HL-60/S4 treated with retinoic acid at 250 ng/mL for 4 days and 3 days (cell line): Measurements from ENCODE around the gene EIF3L.

ENCODE experiments used
- in situ Hi-C: fragments of 300-500 bp; cut with MboI; formaldehyde crosslinking; loops from 2 replicates; pipeline ENCODE4 v1.7.0; 2022; ENCODE audit warnings: low sequenced_read_pairs

EIF3L gene

DNA sequence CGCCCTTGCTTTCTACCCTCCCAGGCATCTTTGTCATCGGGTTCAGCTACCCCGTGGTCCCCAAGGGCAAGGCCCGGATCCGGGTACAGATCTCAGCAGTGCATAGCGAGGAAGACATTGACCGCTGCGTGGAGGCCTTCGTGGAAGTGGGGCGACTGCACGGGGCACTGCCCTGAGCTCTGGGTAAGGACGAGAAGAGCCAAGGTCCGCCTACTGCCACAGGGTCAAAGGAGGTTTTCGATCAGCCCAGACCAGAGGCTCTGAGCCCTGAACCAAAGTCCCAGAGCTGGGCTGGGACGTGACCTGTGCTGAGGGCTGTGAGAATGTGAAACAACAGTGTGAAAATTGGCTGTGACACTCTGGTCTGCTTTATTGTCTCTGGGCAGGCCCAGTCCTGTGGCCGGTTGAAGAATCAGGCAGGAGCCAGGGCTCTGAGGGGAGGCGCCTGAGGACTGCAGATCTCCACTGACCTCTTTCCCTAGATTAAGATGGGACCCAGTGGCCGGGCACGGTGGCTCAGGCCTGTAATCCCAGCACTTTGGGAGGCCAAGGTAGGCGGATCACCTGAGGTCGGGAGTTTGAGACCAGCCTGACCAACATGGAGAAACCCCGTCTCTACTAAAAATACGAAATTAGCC is 32.6 kb upstream of the EIF3L start:
- in situ Hi-C loops = no loop called here

DNA sequence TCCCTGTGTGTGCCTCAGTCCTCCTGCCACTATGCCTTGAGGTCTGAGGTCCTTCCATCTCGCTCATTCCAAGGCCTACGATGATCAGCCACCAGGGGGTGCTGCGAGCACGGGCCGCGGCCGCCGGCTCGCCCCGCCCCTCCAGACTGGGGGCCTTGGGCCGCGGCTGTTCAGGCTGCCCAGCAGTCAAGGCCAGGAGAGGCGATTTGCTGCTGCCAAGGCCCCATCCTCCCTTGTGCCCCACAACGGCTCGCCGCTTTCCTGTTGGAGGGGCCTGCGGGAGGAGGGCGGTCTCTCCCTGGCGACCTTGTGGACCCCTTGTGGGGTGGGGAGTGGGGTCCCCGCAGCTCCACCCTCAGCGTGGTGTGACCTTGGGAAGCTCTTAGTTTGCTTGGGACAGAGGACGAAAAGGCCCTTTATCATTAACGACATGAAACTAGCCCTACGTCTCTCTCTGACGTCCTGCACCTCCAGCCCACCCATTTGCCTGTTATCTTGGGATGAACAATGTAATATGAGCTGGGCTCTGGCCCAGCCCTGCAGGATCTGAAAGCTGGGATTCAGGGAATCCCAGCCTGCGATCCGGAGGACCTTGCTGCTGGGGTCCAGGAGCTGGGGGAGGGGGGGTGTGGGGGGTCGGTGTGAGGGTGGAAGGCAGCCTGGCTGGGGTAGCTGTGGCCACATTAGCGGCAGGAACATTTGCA is 31.4 kb upstream of the EIF3L start:
- in situ Hi-C loops = no loop called here

DNA sequence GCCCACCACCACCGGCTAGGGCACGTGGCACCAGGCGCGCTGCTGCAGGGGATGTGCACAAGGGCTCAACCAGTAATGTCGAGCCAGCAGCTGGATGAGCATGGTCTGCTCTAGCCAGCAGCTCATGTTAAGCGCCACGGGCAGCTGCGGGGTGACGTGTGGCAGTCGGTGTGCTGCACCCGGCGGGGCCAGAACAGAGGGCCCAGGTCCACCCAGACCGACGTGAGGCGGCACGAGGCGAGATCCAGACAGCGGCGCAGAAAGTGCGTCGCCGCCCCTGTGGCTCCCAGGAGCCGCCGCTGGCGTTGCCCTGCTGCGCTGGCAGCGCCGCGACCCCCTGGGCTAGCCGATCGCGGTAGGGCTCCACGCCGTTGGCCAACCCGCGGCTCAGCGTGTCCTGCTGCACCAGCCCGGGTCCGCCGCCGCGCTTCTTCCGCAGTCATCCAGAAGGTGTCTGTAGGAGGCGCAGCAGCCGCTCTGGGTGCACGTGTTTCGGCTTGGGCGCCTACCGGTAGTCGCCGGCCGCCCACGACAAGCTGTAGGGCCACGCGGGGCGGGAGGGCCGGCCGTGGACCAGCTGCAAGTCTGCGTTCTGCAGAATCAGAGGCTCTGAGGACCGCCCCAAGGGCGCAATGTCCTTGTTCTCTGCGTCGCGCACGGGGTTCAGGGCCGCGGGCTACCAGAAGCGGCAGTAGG is 30.7 kb upstream of the EIF3L start:
- in situ Hi-C loops = no loop called here

DNA sequence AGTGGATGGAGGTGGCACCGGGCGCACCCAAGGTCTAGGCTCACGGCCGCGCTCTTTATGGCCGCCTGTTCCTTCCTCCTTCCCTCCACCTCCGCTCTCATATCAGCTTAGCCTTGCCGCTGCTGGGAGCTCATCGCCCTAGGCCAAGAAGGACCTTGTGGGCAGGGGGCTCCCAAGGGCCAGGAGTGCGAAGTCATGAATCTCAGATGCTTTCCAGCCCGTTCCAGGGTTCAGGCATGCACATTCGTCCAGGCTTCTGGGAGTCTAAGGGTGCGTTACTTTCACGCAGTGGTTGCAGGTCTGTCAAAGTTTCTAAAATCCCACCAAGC is 30.1 kb upstream of the EIF3L start:
- in situ Hi-C loops = no loop called here

DNA sequence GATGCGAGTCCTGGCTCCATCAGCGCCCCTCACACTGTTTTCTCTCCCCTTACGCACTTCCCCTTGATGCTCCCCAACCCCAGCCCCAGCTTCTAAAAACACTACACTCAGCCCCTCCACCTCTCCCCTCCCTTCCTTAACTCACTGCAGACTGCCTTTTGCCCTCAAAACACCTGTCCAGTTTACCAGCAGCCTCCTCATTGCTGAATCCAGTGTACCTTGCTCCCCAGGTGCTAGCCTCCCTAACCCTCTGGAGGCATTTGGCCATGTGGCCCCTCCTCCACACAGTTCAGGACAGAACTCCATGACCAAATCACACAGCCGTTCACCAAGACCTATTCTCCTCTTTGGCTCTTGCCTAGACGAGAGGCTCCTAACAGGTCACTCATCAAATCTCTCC is 28.9 kb upstream of the EIF3L start:
- in situ Hi-C loops = no loop called here

DNA sequence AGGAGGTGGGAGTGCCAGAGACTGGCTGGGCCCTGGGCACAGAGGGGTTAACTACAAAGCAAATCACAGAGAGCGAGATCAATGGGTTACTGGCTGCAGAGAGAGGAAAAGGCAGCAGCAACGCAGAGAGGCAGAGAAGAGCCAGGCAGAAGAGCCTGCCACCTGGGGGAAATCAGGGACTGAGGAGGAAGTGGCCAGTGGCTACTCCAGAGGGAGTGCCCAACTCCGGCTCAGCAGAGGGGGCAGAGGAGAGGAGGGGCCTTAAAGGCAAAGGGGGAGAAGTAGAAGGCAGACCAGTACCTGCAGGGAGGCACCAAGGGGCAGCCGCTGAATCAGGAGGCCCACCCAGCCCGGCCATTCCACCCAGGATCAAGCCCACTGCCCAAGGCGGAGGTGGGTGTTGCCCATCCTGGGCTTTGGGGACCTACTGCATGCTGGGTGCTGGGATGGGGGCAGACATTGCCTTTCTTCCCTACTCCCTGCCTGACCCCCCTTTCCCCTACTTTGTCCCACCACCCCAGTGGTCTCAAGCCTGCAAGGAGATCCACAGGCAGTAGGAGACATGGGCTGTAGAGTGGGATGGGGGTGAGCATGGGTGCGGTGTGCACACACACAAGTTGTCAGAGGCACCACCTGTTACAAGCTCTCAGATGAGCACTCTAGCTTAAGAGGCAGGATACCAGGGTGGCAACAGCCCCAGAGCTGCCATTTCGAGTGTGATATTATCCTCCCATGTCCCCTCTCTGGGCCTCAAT is 27.0 kb upstream of the EIF3L start:
- in situ Hi-C loops = no loop called here

DNA sequence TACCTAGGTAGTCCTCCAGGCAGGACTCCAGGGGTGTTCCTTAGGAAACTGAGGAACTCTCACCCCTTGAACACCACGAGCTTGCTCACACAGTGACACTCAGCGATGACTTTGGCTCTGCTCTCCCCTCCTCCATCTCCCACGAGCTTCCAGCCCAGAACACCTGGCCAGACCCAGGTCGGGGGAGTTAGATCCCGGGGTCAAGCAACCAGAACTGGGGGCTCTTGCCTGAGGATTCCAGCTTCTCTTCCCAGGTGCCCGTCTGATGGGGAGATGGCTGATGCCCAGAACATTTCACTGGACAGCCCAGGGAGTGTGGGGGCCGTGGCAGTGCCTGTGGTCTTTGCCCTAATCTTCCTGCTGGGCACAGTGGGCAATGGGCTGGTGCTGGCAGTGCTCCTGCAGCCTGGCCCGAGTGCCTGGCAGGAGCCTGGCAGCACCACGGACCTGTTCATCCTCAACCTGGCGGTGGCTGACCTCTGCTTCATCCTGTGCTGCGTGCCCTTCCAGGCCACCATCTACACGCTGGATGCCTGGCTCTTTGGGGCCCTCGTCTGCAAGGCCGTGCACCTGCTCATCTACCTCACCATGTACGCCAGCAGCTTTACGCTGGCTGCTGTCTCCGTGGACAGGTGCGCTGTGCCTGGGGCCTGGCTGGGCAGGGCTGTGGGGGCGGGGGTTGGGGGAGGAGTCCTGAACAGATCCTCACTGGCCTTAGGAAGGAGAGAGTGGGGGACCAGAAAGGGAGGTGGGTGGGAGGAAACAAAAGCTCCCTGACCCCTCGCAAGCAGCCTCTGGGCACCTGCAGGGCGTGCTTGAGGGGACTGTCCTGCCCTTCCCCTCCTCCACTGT is 25.9 kb upstream of the EIF3L start, which contains the start of gene GALR3:
Gene GALR3, plus strand, starts transcription at position 249 of the 852 bp plus-strand sequence. Its CDS starts 25 bp downstream, at position 274.
- in situ Hi-C loops = no loop called here

DNA sequence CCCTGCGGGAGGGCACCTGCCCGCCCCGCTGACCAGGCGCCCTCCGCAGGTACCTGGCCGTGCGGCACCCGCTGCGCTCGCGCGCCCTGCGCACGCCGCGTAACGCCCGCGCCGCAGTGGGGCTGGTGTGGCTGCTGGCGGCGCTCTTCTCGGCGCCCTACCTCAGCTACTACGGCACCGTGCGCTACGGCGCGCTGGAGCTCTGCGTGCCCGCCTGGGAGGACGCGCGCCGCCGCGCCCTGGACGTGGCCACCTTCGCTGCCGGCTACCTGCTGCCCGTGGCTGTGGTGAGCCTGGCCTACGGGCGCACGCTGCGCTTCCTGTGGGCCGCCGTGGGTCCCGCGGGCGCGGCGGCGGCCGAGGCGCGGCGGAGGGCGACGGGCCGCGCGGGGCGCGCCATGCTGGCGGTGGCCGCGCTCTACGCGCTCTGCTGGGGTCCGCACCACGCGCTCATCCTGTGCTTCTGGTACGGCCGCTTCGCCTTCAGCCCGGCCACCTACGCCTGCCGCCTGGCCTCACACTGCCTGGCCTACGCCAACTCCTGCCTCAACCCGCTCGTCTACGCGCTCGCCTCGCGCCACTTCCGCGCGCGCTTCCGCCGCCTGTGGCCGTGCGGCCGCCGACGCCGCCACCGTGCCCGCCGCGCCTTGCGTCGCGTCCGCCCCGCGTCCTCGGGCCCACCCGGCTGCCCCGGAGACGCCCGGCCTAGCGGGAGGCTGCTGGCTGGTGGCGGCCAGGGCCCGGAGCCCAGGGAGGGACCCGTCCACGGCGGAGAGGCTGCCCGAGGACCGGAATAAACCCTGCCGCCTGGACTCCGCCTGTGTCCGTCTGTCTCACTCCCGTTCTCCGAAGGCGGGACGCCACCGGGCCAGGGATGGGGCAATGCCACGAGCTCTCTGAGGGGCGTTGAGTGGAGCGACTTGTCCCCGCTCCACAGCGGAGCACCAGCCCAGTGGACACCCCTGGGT is 24.3 kb upstream of the EIF3L start:
- in situ Hi-C loops = no loop called here

DNA sequence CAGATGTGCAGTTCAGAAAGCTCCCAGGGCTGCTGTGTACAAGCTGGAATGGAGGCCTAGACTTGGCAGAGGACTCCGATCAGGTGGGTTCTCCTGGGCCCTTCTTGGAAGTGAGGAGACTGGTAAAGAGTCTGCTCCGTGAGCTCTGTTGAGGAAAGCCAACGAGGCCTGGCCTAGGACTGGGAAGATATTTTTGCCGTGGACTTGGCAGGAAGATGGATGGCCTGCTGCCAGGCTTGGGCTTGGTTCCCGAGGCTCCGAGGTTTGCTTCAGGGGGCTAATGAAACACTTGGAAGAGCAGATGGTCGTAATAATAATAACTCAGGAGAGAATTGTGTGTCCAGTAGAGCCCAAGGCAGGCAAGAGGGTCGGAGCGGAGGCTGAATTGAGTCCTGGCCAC is 22.2 kb upstream of the EIF3L start:
- in situ Hi-C loops = no loop called here

DNA sequence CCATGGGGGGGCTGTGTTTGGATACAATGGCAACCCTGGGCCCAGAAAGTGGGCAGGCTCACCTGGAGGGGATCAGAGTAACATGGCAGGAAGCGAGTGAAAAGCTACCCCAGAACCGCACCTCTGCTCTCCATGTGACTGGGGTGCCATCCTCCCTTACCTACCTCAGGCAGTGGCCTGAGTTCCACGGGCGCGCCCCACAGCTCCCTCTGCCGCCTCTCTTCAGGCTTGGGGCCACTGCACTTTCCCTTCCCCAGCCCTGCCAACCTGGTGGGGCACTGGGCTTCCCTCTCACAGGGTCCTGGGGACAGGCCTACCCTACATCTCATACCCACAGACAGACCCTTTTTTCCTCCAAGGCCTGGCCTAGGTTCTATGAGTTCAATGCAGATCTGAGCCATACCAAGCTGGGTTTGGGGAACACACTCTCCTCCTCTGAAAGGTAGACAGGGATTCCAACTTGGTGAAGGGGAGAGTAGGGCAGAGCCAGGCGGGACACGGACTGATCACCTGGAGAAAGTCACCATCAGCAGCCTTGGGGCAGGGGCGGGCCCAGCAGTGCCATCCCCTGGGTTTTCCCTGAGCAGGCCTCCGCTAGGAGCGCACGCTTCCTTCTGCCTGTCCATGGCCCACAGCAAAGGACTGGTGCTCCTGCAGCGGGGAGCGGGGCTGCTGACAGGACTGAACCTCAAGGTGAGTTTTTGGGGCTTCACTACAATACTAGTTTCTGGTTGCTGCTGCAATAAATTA is 19.0 kb upstream of the EIF3L start:
- in situ Hi-C loops = no loop called here

DNA sequence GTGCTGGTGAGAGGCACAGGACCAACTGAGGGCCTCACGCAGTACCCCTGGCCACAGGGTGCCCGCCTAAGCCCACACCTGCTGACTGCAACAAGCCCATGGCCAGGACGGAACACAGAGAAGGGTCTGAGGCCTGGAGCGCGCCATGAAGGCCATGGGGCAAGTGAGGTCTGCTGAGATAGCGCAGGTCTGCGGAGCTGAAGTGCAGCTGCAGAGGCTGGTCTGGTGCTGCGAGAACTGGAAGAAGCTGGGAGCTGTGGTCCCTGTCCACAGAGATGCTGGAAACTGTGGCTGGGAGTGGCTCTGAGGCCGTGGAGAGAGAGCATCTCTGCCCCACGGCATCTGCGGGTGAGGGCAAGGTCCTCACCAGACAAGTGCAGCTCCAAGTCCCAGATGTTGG is 17.7 kb upstream of the EIF3L start:
- in situ Hi-C loops = no loop called here

DNA sequence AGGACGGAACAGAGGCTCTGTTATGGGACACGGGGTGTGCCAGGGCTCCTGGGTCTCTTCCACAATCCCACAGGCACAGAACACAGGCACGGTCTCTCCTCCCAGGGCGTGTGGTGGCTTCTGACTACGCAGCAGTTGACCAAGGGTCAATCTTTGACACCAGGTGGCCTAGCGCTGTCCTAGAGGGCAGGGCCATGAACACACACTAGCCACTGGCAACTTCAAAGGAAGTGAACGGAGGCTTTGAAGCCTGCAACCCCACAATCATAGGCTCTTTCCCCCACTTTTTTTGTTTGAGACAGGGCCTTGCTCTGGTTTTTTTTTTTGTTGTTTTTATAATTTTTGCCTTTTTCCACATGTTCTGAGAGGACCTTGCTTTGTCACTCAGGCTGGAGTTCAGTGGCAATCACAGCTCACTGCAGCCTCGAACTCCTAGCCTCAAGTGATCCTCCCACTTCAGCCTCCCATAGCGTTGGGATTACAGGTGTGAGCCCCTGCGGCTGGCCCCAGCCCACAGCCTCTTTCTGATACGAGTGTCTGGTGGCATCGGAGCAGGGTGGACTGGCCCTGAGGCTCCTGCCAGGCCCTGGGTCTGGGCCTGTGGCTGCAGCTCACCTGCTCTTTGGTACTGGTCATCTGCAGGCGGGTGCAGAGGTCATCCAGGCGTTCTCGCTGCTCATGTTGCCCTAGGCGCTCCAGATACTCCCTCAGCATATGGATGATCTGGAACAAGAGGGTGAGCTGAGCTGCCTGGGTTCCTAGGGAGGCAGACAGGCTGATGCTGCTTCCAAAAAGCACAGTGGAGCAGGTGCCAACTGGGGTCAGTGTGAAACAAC is 17.0 kb upstream of the EIF3L start:
- in situ Hi-C loops = no loop called here

DNA sequence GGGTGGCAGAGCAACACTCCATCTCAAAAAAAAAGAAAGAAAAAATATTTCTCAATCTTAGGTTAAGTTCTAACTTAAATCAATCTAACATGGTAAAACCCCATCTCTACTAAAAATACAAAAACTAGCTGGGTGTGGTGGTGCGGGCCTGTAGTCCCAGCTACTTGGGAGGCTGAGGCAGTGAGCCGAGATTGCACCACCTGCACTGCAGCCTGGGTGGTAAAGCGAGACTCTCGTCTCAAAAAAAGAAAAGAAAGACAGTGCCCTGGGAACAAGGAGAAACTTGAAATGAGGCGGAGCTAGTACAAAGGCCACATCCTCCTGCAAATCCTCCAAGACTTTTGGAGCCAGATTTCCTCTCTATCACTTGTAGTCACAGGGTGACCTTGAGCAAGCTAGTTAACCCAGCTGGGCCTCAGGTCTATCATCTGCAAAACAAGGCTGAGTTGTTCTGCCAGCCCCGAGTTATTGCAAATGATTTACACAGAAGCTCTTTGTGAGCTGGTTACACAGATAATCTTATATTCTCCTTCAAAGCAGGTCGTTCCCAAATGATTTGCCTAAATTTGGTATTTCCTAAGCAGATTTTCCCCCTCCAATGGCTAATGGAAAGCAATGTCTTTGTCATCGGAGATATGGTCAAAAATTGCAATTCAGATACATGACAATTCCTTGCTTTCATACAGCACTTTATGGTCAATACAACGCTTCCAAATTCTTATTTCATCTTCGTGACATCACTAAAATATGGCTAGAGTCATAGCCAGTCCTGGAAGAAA is 7.0 kb upstream of the EIF3L start:
- in situ Hi-C loops = no loop called here

DNA sequence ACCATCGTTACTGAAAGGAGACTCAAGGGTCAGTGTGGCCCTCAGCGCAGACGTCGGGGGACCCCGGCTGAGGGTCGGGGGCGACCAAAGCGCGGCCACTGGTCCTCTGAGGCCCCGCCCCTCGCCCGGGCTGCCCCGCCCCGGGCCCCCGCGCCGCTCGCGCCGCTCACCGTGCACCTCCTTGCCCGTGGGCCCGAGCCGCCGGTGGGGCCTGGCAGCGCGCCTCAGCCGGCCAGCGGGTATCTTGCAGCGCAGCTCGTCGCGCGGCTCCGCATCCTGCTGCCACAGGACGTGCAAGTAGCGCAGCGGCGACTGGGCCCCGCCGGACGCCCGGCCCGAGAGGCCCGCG is 5.5 kb upstream of the EIF3L start:
- in situ Hi-C loops = no loop called here

DNA sequence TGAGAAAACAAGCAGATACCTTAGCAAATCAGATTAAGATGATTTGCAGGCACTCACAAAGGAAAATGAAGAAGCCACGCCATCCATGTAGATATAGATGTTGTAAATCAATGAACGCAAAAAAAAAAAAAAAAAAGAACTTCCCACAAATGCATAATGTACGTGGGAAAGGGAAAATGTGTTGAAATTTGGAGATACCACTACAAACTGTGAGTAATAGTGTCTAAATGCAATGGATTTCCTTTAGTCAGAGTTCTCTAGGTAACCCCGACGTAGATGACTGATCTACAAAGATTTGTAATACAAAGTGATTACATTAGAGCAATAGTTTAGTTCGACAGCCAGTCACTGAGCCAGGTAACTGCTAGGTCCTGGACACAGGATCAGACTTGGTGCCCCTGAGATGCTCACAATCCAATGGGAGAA is 4.3 kb upstream of the EIF3L start:
- in situ Hi-C loops = no loop called here

DNA sequence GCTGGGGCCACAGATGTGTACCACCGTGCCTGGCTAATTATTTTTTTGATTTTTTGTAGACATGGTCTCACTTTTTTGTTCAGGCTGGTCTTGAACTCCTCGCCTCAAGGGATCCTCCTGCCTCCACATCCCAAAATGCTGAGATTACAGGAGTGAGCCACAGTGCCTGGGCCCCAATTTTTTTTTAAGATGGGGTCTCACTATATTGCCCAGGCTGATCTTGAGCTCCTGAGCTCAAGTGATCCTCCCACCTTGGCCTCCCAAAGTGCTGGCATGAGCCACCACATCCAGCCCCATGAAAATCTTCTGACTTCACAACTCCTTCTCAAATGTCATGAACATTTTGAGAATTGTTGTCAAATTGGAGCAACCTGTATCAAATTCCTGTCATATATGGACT is 2.8 kb upstream of the EIF3L start:
- in situ Hi-C loops = no loop called here

DNA sequence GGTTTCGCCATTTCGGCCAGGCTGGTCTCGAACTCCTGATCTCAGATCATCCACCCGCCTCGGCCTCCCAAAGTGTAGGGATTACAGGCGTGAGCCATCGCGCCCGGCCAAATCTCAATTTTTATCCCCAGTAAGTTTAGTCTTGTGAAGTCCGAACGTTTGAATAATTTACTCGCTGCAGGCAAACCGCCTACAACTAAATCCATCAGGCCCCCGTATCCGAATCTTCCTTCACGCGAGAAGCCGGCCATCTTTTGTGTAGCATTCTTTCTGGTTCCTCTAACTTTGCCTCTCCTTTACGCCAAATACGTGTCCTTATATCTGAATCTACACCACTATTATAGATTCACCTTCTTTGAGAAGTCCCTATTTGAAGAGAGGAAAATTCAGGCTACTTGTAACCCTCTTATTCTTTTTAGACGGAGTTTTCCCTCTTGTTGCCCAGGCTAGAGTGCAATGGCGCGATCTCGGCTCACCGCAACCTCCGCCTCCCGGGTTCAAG is 581 bp upstream of the EIF3L start:
- in situ Hi-C loops = no loop called here
